Esophagus mucosa (tissue), 1 donor: ENCODE measurements around the gene EPM2A. TPM values are rescaled to one million over a fixed set of nuclear protein-coding genes. Genes with fewer than 3 reads are reported as not detected.

Experiments used
- ATAC-seq: fragments of 200-7000 bp; cut with Tn5 transposase; one replicate; pipeline ENCODE4 v1.9.1; 2020
- total RNA-seq: library from RNA; stranded (reverse); gene quantifications from one replicate; pipeline ENCODE4 v1.2.4, GENCODE V29; 2023
- donor health status: DM: yes; HTN: yes; CAD: no.

Gene EPM2A
- total RNA-seq, 1 donor from 2014 or later, result 3.8 TPM

DNA sequence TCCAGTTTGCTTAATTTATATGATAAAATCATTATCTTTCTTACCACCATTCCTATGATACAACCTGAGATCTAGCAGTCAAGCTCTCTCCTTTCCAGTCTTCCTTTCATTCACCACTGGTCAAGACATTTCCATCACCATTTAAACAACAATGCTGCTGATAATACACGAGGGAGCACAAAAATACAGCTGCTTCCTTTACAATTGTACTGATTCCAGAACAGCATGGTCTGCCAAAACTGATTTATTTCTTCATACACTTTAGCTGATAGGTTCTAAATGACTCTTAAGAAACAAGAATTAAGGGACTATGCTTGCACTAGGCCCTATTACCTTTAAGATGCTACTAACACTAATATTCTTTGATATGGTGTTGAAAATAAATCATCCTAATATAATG, 65.0 kb downstream of the EPM2A start:
- ATAC-seq, result no peak

GRCh38 chr6:145669627-145670034, 65.7 kb downstream of the EPM2A start:
- no peak for ATAC-seq

DNA sequence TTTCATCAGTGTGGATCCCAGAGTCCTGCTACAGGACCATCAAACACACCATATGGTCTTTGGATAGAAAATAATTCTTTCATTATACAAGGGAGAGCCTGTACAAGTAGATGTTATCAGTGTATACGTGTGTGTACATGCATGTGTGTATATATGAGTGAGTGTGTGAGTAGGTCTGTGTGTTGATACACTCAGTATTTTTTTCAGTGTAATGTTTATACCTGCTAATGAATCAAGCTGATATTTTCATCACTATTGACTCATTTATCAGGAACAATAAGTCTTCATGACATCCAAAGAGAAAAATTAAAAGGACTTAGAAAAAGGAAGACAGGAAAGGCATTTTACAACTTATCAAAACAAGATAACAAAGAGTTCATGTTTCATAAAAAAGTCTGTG, 66.5 kb downstream of the EPM2A start:
- no peak for ATAC-seq

DNA sequence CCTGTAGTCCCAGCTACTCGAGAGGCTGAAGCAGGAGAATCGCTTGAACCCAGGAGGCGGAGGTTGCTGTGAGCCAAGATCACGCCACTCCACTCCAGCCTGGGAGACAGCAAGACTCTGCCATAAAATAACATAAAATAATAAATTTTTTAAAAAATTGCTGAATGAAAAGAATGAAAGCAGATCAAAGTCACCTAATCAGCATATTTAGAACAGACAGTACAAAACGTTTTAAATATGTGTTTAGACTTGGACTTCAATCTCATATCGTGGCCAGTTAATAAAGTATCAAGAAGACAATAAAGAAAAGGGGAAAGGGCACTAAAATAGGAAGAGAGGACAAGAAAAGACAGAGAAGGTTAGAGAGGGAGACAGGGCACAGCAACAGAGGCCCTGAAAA, 74.6 kb downstream of the EPM2A start:
- no peak for ATAC-seq

GRCh38 chr6:145656128-145656527, 79.2 kb downstream of the EPM2A start:
- ATAC-seq, result no peak

- ATAC-seq, result no peak
Measured at GRCh38 chr6:145652572-145652971, 82.7 kb downstream of the EPM2A start.

DNA sequence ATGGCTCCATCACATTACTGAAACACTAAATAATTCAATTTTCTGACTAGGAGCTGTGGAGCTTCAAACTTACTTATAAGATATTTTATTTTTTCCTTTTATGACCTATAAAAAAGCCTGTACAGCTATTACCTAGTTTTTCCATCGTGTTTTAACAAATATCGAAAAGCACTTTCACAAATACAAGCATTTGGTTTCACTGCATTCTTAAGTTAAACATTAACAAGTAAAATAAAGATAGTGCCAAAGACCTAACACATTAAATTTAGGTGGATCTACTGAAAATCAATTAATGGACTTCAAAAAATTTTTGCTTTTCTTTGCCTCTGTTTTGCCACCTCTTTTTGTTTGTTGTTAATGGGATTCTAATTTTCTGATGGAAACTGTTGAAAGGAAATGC, 83.3 kb downstream of the EPM2A start:
- ATAC-seq, result no peak

- ATAC-seq, result no peak
Measured at GRCh38 chr6:145648149-145648548, 87.2 kb downstream of the EPM2A start.

- ATAC-seq, result no peak
Measured at GRCh38 chr6:145647602-145648001, 87.7 kb downstream of the EPM2A start.

DNA sequence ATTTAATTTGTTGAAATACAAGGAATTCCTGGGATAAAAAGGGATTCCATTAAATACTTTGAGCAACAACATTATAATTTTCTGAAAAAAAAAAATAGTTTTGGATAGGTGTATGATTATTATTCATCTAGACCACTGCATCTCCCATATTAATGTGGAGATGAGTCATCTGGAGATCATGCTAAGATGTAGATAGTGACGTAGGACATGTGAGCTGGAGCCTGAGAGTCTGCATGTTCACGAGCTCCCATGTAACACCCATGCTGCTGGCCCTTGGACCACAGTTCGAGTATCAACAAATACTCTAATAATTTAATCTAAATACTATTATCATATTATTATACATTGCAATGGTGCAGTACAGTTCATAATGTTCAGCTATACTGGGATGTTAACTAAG, 91.6 kb downstream of the EPM2A start:
- ATAC-seq, result no peak

GRCh38 chr6:145633981-145634627, 101.2 kb downstream of the EPM2A start:
- peak; percentile 85 for ATAC-seq

DNA sequence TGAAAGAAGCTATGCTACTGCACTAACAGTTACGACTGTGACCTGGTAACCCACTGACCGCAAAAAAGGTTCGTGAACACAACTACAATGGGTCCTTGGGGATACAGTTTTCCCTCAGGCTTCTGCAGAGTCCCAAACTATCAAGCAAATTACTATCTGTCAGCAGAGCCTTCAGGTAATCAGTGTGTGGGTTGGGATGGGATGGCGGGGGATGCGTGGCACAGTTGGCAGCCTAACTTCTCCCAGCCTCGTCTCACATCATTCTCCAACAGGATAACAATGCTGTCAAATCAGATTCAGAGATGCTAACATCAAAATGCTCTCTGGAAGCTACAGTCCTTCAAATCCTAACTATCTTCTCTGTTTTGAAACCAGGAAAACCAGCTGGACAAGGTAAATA, 102.3 kb downstream of the EPM2A start:
- ATAC-seq, result no peak

DNA sequence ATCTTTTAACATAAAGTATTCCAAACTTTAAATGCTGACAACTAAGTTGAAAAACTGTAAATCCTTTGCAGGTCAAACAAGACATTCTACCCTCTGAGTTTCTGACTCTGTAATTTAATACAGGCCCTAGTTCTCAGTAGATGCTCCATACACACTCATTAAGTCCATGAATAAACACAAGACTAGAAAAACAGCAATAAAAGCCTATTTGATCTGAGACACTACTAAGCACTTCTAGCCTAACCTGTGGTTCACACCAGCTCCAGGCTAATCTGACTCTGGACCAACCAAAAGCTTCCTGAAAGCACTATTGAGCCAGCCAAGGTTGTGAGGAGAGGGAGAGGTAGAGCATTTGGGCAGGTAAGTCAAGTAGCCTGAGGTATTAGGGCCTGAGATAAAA, 103.9 kb downstream of the EPM2A start:
- no peak for ATAC-seq

DNA sequence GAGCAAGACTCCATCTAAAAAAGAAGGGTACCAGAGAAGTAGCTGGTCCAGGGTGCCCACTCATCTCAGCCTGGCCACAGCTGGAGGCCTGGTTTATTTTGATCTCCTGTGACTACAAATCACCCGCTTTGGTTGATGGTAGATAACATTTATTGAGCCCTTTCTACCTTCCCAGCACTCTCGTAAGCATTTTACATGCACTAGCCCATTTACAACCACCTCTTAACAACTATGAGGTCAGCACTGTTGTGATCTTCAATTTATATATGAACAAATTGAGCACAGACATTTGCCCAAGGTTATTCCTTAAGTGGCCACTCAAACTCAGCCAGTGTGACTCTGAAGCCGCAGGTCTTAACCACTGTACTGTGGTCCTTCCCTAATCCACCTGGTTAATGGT, 104.7 kb downstream of the EPM2A start:
- no peak for ATAC-seq

GRCh38 chr6:145629478-145629877, 105.8 kb downstream of the EPM2A start:
- ATAC-seq, result no peak

DNA sequence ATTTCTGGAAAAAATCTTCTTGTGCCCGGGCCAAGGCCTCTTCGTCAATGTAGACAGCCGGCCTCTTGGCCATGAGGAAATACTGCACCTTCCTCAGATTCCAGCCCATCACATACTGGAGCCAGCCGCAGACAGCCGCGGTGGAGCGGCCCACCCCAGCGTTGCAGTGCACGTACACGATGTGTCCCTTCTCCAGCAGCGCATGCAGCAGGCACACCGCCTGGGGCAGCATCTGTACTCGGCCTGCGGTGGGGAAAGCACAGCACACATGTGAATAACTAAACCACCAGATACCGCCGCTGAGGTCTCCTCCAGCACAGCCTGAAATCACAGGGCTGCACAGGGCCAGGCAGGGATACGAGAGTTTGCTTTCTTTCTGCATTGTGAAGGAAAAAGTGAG, 107.9 kb downstream of the EPM2A start:
- ATAC-seq, result no peak

GRCh38 chr6:145626857-145627256, 108.5 kb downstream of the EPM2A start:
- ATAC-seq, result no peak

DNA sequence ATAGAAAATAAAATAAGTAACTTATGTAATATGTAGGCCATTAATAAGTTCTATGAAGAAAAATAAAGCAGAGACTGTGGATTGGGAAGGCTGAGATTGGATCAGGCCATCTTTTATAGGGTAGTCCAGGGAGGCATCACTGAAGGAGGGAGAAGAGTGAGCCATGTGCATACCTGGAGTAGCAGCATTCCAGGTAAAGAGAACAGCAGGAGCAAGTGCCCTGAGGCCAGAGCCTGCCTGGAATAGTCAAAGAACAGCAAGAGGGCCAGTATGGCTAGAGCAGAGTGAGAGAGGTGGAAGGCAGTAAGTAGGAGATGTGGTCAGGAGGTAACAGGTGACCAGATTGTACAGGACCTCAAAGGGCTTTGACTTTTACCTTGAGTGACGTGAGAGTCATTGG, 112.1 kb downstream of the EPM2A start:
- no peak for ATAC-seq

DNA sequence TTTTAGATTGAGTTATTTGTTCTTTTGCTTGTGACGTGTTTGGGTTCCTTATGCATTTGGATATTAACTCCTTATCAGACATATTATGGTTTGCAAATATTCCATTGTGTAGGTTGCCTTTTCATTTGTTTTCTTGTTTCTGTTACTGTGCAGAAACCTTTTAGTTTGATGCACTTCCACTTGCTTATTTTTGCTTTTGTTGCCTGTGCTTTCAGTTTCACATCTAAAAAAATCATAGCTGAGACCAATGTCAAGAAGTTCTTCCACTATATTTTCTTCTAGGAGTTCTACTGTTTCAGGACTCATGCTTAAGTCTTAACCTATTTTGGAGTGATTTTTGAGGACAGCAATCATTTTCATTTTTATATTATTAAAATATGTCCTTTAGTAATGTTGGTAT, 113.5 kb downstream of the EPM2A start:
- no peak for ATAC-seq

- ATAC-seq, result no peak
Measured at GRCh38 chr6:145620088-145620487, 115.2 kb downstream of the EPM2A start.

DNA sequence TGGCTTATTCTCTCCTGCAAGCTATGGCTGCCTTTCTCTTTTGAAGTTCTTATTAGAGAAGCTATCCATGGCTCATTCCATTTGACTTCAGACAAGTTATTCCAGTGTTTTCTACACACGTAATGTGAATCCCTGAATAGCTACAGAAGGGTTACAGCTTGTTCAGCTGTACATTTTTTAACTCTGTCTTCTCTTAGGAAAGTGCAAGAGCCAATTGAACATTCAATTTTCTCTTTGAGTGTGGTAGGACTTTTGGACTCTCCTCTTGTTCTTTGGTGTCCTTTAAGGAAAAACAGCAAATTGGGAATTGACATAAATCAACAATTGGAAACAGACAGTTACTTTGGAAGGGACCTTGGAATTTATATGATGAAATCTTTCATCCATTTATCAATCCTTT, 125.8 kb downstream of the EPM2A start:
- ATAC-seq, result no peak

DNA sequence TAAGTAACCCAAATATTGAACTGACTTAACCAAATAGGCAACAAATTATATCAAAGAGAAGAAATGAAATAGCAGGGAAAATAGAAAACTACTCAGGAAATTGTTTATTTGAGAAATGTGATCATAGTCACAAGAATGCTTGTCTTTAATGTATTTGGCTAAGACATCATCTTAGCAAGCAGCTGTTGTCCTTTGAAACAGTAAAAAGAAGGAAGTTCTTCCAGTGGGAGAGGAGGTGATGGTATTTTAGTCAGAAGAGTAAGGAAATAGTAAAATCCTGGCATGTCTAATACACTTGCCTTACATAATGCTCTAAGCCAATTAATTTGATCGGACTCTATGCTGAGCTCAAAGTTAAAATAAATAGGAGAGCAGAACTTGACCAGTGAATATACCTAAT, 126.5 kb downstream of the EPM2A start:
- ATAC-seq, result no peak

- no peak for ATAC-seq
Measured at GRCh38 chr6:145603991-145604390, 131.3 kb downstream of the EPM2A start.

DNA sequence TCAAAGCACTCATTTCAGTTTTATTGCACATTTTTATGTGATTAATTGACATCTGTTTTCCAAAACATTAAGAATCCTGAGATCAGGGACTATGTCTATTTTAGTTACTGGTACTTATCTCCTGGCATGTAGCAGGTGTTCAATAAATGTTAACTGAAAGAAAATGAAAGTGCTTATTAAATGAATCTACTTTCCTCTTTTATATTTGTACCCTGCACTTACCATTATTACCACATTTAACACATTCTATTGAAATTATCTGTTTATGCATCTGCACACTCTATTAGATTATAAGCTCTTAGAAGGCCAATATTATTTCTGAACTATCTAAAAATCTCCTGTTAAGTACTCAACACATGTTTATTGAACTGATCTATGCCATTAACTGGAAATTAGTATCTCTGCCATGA, 131.9 kb downstream of the EPM2A start:
- no peak for ATAC-seq

GRCh38 chr6:145602726-145603326, 132.5 kb downstream of the EPM2A start:
- no peak for ATAC-seq
